Measurements from ENCODE around the gene MDFIC.

DNA sequence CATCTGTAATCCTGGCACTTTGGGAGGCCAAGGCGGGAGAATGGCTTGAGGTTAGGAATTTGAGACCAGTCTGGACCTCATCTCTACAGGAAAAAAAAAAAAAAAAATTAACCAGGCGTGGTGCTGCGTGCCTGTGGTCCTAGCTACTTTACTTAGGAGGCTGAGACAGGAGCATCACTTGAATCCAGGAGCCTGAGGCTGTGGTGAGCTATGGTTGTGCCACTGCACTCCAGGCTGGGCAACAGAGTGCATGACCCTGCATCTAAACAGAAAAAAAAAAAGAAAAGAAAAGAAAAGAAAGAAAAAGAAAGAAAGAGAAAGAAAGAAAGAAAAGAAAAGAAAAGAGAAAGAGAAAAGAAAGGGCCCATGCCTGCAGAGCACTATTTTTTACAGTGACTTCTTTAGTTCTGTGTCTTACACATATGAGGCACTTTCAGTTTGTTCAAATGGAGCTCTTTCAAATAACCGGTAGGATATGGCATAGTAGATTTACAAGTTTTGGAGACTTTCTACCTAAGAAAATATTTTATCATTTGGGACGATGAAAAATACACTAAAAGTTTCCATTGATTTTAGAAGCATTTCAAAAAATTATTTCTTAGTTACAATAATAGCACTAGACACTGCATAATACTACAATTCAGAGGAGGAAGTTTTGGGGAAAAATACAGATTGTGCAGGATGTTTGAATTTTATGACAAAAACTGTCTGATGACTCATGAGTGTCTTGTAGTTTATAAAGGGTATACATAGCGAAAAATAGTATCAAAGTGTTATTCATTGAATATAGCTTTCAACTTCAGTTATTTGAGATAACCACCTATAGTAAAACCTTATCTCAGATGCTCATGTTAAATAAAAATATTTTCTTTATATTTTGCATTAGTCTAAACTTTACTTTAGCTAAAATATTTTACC, 75.9 kb downstream of the MDFIC start:
- TF ChIP-seq, protein P1, sequence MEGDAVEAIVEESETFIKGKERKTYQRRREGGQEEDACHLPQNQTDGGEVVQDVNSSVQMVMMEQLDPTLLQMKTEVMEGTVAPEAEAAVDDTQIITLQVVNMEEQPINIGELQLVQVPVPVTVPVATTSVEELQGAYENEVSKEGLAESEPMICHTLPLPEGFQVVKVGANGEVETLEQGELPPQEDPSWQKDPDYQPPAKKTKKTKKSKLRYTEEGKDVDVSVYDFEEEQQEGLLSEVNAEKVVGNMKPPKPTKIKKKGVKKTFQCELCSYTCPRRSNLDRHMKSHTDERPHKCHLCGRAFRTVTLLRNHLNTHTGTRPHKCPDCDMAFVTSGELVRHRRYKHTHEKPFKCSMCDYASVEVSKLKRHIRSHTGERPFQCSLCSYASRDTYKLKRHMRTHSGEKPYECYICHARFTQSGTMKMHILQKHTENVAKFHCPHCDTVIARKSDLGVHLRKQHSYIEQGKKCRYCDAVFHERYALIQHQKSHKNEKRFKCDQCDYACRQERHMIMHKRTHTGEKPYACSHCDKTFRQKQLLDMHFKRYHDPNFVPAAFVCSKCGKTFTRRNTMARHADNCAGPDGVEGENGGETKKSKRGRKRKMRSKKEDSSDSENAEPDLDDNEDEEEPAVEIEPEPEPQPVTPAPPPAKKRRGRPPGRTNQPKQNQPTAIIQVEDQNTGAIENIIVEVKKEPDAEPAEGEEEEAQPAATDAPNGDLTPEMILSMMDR (IDR thresholded peaks at IDR 0.05; ENCODE audit: borderline replicate concordance, extremely low read depth, low read length, poor library complexity, severe bottlenecking), result no peak
- no peak for TF ChIP-seq EZH2 (IDR thresholded peaks at IDR 0.05; ENCODE audit: borderline replicate concordance, low read depth, low read length, severe bottlenecking)

Measured in DND-41 (cell line).